Liver (tissue), 9 donors: ENCODE measurements around the gene ADRA2C. TPM values are rescaled to one million over a fixed set of nuclear protein-coding genes. Genes with fewer than 3 reads are reported as not detected.

ENCODE experiments used
- DNase-seq: peaks from one replicate; pipeline ENCODE4 v3.0.0-alpha.2; 2017; ENCODE audit warnings: low spot score
- H3K27ac ChIP-seq, 2 donors: one replicate each; pipeline ENCODE4 v1.7.0; 2013; ENCODE audit warnings: inconsistent platforms in 2 of 2, low read length in 2 of 2, control low read depth in 1 of 2, low read depth in 1 of 2, mild to moderate bottlenecking in 1 of 2
- H3K27me3 ChIP-seq, 4 donors: one replicate each; pipeline versions ENCODE4 v1.6.1 to v1.7.0; 2013; ENCODE audit warnings: low read length in 3 of 4, inconsistent platforms in 1 of 4, mild to moderate bottlenecking in 1 of 4, moderate library complexity in 1 of 4; ENCODE audit not compliant: control insufficient read depth in 4 of 4, insufficient read depth in 4 of 4
- H3K36me3 ChIP-seq, 4 donors: one replicate each; pipeline versions ENCODE4 v1.6.1 to v1.7.0; 2013; ENCODE audit warnings: low read length in 3 of 4, mild to moderate bottlenecking in 3 of 4, low read depth in 1 of 4, moderate library complexity in 1 of 4; ENCODE audit not compliant: control insufficient read depth in 4 of 4, insufficient read depth in 3 of 4
- H3K4me1 ChIP-seq, 4 donors: one replicate each; pipeline versions ENCODE4 v1.6.1 to v1.7.0; 2013; ENCODE audit warnings: low read length in 3 of 4, mild to moderate bottlenecking in 3 of 4, moderate library complexity in 1 of 4; ENCODE audit not compliant: control insufficient read depth in 4 of 4, insufficient read depth in 4 of 4
- H3K4me3 ChIP-seq, 3 donors: one replicate each; pipeline versions ENCODE4 v1.6.1 to v1.7.0; 2013; ENCODE audit warnings: low read length in 3 of 3, control low read depth in 1 of 3, low read depth in 1 of 3, mild to moderate bottlenecking in 1 of 3
- H3K9ac ChIP-seq, 2 donors: one replicate each; pipeline ENCODE4 v1.7.0; 2013; ENCODE audit warnings: low read length in 2 of 2, mild to moderate bottlenecking in 2 of 2, moderate library complexity in 2 of 2, control low read depth in 1 of 2, low read depth in 1 of 2
- H3K9me3 ChIP-seq, 4 donors: one replicate each; pipeline versions ENCODE4 v1.6.1 to v1.7.0; 2013; ENCODE audit warnings: low read length in 3 of 4; ENCODE audit not compliant: control insufficient read depth in 4 of 4
- EGR1 ChIP-seq, 2 donors: IDR thresholded peaks; 2 replicates each; pipeline ENCODE4 v1.6.1; 2016 to 2018; ENCODE audit warnings: antibody characterized with exemption in 2 of 2, low read depth in 2 of 2
- FOXA1 ChIP-seq: IDR thresholded peaks from 2 replicates; pipeline ENCODE4 v1.6.1; 2016; ENCODE audit warnings: antibody characterized with exemption
- GABPA ChIP-seq, 2 donors: IDR thresholded peaks in 1 of 2; conservative IDR thresholded peaks in 1 of 2; 2 replicates each; pipeline ENCODE4 v1.6.1; 2016; ENCODE audit warnings: antibody characterized with exemption in 2 of 2, mild to moderate bottlenecking in 1 of 2, moderate library complexity in 1 of 2
- HNF4A ChIP-seq, 2 donors: conservative IDR thresholded peaks; 2 replicates each; pipeline ENCODE4 v1.6.1; 2016; ENCODE audit warnings: antibody characterized with exemption in 2 of 2, mild to moderate bottlenecking in 2 of 2
- HNF4G ChIP-seq: IDR thresholded peaks from 2 replicates; pipeline ENCODE4 v1.6.1; 2016; ENCODE audit warnings: antibody characterized with exemption
- JUND ChIP-seq, 2 donors: IDR thresholded peaks; 2 replicates each; pipeline ENCODE4 v1.6.1; 2016; ENCODE audit warnings: antibody characterized with exemption in 2 of 2
- NR2F2 ChIP-seq: IDR thresholded peaks from 2 replicates; pipeline ENCODE4 v1.6.1; 2016; ENCODE audit warnings: antibody characterized with exemption
- RAD21 ChIP-seq, 2 donors: IDR thresholded peaks; 2 replicates each; pipeline ENCODE4 v1.6.1; 2016; ENCODE audit warnings: antibody characterized with exemption in 2 of 2, mild to moderate bottlenecking in 2 of 2
- SP1 ChIP-seq: IDR thresholded peaks from 2 replicates; pipeline ENCODE4 v1.6.1; 2018; ENCODE audit warnings: antibody characterized with exemption, mild to moderate bottlenecking
- TAF1 ChIP-seq: conservative IDR thresholded peaks from 2 replicates; pipeline ENCODE4 v1.6.1; 2016; ENCODE audit warnings: antibody characterized with exemption, mild to moderate bottlenecking
- YY1 ChIP-seq: IDR thresholded peaks from 2 replicates; pipeline ENCODE4 v1.6.1; 2016; ENCODE audit warnings: antibody characterized with exemption, mild to moderate bottlenecking
- WGBS: extraction: QIAGEN DNeasy Blood & Tissue Kit; methylation state at CpG from one replicate; pipeline ENCODE4 v1.1.7; 2013; 5-methylcytosine and 5-hydroxymethylcytosine counted together
- polyA plus RNA-seq, 2 donors: library from polyadenylated mRNA; stranded (reverse) in 1 of 2; unstranded in 1 of 2; fragments of 200-250 nt in 1 of 2; fragments of >200 nt in 1 of 2; fragmentation: Nextera tagmentation in 1 of 2; extraction: Ambion mirVana in 1 of 2; gene quantifications; one replicate each; pipeline versions ENCODE4 v1.2.1 to v1.2.3, GENCODE V29; 2013 to 2015
- total RNA-seq, 2 donors: library from RNA; depleted of rRNA; stranded (reverse); fragments of >200 nt; gene quantifications; one replicate each; pipeline ENCODE4 v1.2.3, GENCODE V29; 2014
- TF ChIP-seq, protein P1 (sequence below): IDR thresholded peaks from 2 replicates; pipeline ENCODE4 v1.6.1; 2016; ENCODE audit warnings: antibody characterized with exemption, mild to moderate bottlenecking
- TF ChIP-seq, protein P2 (sequence below): fragments of 150-350 bp; IDR thresholded peaks from 2 replicates; pipeline ENCODE4 v1.5.1; 2017; ENCODE audit warnings: improper control_type of control experiment, low read depth, low read length; ENCODE audit not compliant: missing input control
- TF ChIP-seq, protein P3 (sequence below): IDR thresholded peaks from 2 replicates; pipeline ENCODE4 v1.6.1; 2016; ENCODE audit warnings: antibody characterized with exemption
- TF ChIP-seq, protein P4 (sequence below): IDR thresholded peaks from 2 replicates; pipeline ENCODE4 v1.6.1; 2016; ENCODE audit warnings: antibody characterized with exemption
- donor health status: healthy.
- donor health status: healthy.
- donor health status: healthy.
- donor health status: healthy.
- donor health status: healthy.

ADRA2C gene
- total and polyA plus RNA-seq, 4 donors: 0.19 to 1.1 (median 0.28) TPM; not detected in 1

DNA sequence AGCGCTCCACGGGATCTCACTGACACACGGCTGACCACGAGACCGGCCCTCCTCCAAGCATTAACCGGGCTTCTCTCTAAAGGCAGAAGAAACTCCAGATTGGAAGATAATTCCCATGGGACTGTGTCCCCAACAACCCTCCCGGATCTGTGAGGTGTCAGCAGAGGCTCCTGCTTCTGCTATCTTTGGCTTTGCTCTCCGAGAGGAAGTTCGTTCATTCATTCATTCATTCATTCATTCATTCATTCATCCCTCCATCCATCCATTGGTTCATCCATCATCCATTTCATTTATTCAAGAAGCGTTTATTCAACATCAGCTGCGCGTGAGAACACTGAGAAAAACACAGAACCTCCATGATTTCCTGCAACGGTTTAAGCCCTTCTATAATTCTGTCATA, 11.5 kb downstream of the ADRA2C start:
- Histone ChIP-seq H3K27ac (no peak overlapping the region), H3K4me1 (no peaks in the 10 kb centered on the region), H3K4me3 (no peak overlapping the region), H3K9ac (no peak overlapping the region), H3K27me3 (no peaks in the 10 kb centered on the region), H3K36me3 (no peaks in the 10 kb centered on the region), H3K9me3 (no peaks in the 10 kb centered on the region)
- TF ChIP-seq, protein P1, sequence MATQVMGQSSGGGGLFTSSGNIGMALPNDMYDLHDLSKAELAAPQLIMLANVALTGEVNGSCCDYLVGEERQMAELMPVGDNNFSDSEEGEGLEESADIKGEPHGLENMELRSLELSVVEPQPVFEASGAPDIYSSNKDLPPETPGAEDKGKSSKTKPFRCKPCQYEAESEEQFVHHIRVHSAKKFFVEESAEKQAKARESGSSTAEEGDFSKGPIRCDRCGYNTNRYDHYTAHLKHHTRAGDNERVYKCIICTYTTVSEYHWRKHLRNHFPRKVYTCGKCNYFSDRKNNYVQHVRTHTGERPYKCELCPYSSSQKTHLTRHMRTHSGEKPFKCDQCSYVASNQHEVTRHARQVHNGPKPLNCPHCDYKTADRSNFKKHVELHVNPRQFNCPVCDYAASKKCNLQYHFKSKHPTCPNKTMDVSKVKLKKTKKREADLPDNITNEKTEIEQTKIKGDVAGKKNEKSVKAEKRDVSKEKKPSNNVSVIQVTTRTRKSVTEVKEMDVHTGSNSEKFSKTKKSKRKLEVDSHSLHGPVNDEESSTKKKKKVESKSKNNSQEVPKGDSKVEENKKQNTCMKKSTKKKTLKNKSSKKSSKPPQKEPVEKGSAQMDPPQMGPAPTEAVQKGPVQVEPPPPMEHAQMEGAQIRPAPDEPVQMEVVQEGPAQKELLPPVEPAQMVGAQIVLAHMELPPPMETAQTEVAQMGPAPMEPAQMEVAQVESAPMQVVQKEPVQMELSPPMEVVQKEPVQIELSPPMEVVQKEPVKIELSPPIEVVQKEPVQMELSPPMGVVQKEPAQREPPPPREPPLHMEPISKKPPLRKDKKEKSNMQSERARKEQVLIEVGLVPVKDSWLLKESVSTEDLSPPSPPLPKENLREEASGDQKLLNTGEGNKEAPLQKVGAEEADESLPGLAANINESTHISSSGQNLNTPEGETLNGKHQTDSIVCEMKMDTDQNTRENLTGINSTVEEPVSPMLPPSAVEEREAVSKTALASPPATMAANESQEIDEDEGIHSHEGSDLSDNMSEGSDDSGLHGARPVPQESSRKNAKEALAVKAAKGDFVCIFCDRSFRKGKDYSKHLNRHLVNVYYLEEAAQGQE: no peak
- TF ChIP-seq YY1 (no peak), EGR1 (IDR thresholded peaks at IDR 0.05; ENCODE audit: low read depth in 2 of 2) (no peak), JUND (IDR thresholded peaks at IDR 0.05) (no peak), TAF1 (no peak)
- 85% methylated on average over 13 of the region's 13 CpGs for WGBS
- no peak for DNase-seq

DNA sequence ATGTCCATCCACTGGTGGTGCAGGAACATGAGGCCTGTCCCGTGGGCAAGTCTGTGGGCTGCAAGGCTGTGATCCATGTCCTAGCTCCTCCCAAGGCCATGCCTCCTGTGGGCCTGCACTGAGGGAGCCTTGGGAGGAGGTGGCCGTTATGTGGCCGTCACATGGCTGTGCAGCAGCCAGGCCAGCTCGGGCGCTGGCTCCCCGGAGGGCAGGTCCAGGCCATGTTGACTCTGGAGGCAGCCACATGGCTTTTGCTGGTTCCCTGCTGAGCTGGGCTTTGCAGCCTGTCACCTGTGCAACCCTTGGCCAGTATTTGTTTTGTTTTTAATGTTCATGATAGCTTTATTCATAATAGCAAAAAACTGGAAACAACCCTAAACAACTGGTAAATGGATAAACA, 13.3 kb downstream of the ADRA2C start:
- Histone ChIP-seq H3K27ac (no peak overlapping the region), H3K4me3 (no peak overlapping the region), H3K9ac (no peak overlapping the region), H3K36me3 (no peaks in the 10 kb centered on the region), H3K9me3 (no peaks in the 10 kb centered on the region), H3K27me3 (no peaks in the 10 kb centered on the region), H3K4me1 (peaks cover 3 to 11% (median 10%) of the 10 kb centered on the region in 4 donors)
- TF ChIP-seq GABPA (IDR thresholded peaks at IDR 0.05 in 1 of 2, conservative IDR thresholded peaks at IDR 0.05 in 1 of 2) (no peak), TAF1 (no peak), RAD21 (IDR thresholded peaks at IDR 0.05) (no peak), FOXA1 (no peak), HNF4A (conservative IDR thresholded peaks at IDR 0.05) (no peak), SP1 (no peak), EGR1 (IDR thresholded peaks at IDR 0.05; ENCODE audit: low read depth in 2 of 2) (no peak), YY1 (no peak), NR2F2 (no peak), HNF4G (no peak)
- TF ChIP-seq, protein P2, sequence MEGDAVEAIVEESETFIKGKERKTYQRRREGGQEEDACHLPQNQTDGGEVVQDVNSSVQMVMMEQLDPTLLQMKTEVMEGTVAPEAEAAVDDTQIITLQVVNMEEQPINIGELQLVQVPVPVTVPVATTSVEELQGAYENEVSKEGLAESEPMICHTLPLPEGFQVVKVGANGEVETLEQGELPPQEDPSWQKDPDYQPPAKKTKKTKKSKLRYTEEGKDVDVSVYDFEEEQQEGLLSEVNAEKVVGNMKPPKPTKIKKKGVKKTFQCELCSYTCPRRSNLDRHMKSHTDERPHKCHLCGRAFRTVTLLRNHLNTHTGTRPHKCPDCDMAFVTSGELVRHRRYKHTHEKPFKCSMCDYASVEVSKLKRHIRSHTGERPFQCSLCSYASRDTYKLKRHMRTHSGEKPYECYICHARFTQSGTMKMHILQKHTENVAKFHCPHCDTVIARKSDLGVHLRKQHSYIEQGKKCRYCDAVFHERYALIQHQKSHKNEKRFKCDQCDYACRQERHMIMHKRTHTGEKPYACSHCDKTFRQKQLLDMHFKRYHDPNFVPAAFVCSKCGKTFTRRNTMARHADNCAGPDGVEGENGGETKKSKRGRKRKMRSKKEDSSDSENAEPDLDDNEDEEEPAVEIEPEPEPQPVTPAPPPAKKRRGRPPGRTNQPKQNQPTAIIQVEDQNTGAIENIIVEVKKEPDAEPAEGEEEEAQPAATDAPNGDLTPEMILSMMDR: no peak
- TF ChIP-seq, protein P1: no peak
- TF ChIP-seq, protein P3, sequence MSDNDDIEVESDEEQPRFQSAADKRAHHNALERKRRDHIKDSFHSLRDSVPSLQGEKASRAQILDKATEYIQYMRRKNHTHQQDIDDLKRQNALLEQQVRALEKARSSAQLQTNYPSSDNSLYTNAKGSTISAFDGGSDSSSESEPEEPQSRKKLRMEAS: no peak
- TF ChIP-seq, protein P4, sequence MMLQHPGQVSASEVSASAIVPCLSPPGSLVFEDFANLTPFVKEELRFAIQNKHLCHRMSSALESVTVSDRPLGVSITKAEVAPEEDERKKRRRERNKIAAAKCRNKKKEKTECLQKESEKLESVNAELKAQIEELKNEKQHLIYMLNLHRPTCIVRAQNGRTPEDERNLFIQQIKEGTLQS: no peak
- DNase-seq: no peak
- WGBS: 59% methylated on average over 6 of the region's 6 CpGs
